Measurements from ENCODE around the gene SLC25A21. TPM values are rescaled to one million over a fixed set of nuclear protein-coding genes. Genes with fewer than 3 reads are reported as not detected.
"Not testable (repeated sequence)": the region's sequence is repeated elsewhere in the genome, so short reads cannot be mapped to it uniquely, and the experiment has no call there.

The SLC25A21 gene
- total and polyA plus RNA-seq, 8 donors: 0.40 to 5.4 (median 1.3) TPM; not detected in 2

DNA sequence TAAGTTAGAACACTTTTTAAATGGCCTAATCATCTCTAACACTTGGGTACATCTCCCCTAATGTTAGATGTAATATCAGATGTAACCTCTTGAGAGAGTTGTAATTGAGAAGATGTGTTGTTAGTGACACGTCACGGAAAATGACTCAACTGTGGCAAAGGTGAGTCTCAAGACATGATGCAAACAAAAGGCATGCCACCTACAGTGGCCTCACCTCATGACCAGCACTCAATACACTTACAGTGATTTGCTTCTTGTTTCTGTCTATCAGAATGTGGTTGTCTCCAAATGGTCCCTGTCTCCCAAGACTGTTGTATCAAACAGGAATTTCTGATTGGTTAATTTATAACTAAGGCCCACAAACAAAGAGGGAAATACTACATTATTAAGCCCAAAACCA lies 91.2 kb downstream of the SLC25A21 start:
- intact Hi-C loops (cut with DNase I; ENCODE audit: low total_unique reads): no loop called here
- no peaks in the 10 kb centered on the region for H3K36me3 ChIP-seq
- TF ChIP-seq POLR2A (IDR thresholded peaks at IDR 0.05): no peak
- TF ChIP-seq POLR2AphosphoS5 (IDR thresholded peaks at IDR 0.05): no peak
- TF ChIP-seq EP300 (IDR thresholded peaks at IDR 0.05): no peak
- TF ChIP-seq, protein P1, sequence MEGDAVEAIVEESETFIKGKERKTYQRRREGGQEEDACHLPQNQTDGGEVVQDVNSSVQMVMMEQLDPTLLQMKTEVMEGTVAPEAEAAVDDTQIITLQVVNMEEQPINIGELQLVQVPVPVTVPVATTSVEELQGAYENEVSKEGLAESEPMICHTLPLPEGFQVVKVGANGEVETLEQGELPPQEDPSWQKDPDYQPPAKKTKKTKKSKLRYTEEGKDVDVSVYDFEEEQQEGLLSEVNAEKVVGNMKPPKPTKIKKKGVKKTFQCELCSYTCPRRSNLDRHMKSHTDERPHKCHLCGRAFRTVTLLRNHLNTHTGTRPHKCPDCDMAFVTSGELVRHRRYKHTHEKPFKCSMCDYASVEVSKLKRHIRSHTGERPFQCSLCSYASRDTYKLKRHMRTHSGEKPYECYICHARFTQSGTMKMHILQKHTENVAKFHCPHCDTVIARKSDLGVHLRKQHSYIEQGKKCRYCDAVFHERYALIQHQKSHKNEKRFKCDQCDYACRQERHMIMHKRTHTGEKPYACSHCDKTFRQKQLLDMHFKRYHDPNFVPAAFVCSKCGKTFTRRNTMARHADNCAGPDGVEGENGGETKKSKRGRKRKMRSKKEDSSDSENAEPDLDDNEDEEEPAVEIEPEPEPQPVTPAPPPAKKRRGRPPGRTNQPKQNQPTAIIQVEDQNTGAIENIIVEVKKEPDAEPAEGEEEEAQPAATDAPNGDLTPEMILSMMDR (IDR thresholded peaks at IDR 0.05): no peak

DNA sequence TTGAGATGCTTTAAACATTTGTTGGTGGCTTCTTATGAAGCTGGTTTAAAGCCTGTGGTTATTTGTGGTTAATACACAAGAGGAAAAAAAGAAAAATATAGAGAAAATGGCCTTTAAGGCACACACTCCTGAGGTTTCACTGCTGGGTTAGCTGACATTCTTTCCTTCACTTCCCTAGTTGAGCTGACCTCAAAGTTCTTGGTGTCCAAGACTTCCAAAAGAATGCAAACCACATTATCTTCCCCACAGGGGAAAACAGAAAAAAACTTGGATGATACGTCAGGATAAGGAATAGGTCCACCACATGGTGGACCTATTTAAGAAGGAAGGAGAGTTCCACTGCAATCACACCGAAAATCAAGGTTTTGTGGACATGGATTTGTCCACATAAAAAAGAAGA lies 94.3 kb downstream of the SLC25A21 start:
- 47 to 80% (median 65%) methylated on average over 2 of the region's 2 CpGs for WGBS, 5 donors
- no peaks in the 10 kb centered on the region for H3K4me1 ChIP-seq
- no peaks in the 10 kb centered on the region for H3K9me3 ChIP-seq
- intact Hi-C loops (cut with DNase I; ENCODE audit: low total_unique reads): no loop called here
- no peak overlapping the region for H3K4me3 ChIP-seq
- no peak for TF ChIP-seq POLR2AphosphoS5 (IDR thresholded peaks at IDR 0.05)
- TF ChIP-seq EP300 (IDR thresholded peaks at IDR 0.05): no peak
- TF ChIP-seq POLR2A (IDR thresholded peaks at IDR 0.05): no peak
- TF ChIP-seq, protein P1 (IDR thresholded peaks at IDR 0.05): no peak
- H3K27ac ChIP-seq: no peak overlapping the region
- no peak for DNase-seq
- H3K27me3 ChIP-seq: no peaks in the 10 kb centered on the region
- H3K36me3 ChIP-seq: no peaks in the 10 kb centered on the region

More for the DNA sequence above, 91.2 kb downstream of the SLC25A21 start:
- Histone ChIP-seq H3K4me3 (no peak overlapping the region), H3K9me3 (no peaks in the 10 kb centered on the region), H3K27ac (no peak overlapping the region), H3K27me3 (no peaks in the 10 kb centered on the region), H3K4me1 (no peaks in the 10 kb centered on the region)
- no peak for DNase-seq
- 85 to 100% (median 94%) methylated on average over 2 of the region's 2 CpGs for WGBS, 5 donors

DNA sequence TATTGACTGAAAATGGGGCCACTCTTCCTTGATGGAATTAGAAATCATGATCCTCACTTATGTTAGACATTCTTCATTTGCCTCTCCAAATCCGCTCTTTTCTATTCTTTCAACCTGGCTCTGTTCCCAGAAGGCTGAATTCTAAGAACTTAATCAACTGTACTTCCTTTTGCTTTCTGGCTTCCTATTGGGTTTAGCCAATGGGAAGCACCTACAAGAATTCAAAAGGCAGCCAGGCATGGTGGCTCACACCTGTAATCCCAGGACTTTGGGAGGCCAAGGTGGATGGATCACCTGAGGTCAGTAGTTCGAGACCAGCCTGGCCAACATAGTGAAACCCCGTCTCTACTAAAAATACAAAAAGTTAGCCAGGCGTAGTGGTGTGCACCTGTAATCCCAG lies 98.1 kb downstream of the SLC25A21 start:
- H3K27me3 ChIP-seq; intact Hi-C loops (cut with DNase I; ENCODE audit: low total_unique reads); H3K36me3 ChIP-seq; H3K9me3 ChIP-seq; DNase-seq; H3K4me3 ChIP-seq; H3K27ac ChIP-seq; H3K4me1 ChIP-seq: not testable (repeated sequence)
- 61 to 68% (median 65%) methylated on average over 4 of the region's 4 CpGs for WGBS, 5 donors

DNA sequence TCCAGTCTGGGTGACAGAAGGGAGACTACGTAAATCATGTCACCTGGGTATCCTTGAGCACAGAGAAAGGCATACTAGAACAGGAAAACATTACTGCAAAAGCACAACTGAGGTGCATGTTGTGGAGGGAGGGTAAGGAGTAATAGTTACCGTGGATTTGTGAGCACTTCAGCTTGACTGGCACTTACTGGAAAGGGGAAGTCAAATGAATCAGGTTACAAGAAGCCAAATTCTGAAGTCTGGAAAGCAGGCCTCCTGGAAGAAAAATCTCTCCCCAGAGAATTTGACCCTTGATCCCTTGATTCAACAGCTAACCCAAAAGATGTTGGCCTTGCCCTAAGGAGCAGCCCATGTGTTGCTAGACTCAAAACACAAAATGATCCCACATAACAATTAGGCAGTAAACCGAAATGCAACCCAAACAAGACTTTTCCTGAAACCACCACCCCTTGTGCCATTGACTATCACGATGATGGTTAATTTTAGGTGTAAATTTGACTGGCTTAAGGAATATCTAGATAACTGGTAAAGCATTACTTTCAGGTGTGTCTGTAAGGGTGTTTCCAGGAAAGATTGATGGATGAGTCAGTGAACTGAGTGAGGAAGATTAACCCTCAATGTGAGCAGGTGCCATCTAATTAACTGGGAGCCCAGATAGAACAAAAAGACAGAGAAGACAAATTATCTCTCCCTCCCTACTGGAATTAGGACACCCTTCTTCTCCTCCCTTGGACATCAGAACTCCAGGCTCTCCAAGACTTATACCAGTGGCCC lies 108.8 kb downstream of the SLC25A21 start:
- Histone ChIP-seq H3K4me3 (no peak overlapping the region), H3K4me1 (no peaks in the 10 kb centered on the region), H3K9me3 (no peaks in the 10 kb centered on the region), H3K36me3 (no peaks in the 10 kb centered on the region), H3K27me3 (no peaks in the 10 kb centered on the region), H3K27ac (no peak overlapping the region)
- TF ChIP-seq, protein P1 (IDR thresholded peaks at IDR 0.05): no peak
- TF ChIP-seq EP300 (IDR thresholded peaks at IDR 0.05) (no peak), POLR2AphosphoS5 (IDR thresholded peaks at IDR 0.05) (no peak)
- DNase-seq: no peak
- intact Hi-C loops (cut with DNase I; ENCODE audit: low total_unique reads): no loop called here
- 70 to 87% (median 85%) methylated on average over 4 of the region's 4 CpGs for WGBS, 5 donors

DNA sequence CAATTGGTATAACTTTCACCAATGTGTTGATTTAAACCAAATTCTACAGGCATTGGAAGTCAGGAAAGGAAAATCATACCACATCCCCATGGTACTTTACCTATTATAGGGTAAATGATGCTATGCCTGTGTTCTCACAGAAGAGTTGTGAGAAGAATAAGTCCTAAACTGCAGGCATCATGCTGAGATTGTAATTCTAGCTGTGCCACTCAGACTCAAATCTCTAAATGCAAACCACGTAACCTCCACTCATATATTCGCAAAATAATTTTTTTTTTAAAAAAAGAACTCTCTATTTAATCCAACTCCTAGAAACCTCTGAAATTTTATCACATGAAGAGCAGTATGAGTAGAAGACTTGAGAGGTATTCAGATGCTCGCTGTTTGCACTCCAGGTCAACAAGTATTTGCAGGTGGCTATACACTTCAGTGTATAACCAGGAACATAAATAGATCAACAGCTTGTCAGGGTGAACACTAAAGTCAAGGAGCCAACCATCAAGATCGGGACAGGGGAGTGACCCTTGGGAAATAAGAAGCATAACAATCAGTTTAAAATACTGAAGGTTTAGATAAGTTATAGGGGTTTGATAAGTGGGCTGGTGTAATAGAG lies 110.1 kb downstream of the SLC25A21 start:
- H3K4me1 ChIP-seq: no peaks in the 10 kb centered on the region
- TF ChIP-seq POLR2AphosphoS5 (IDR thresholded peaks at IDR 0.05): no peak
- TF ChIP-seq, protein P1 (IDR thresholded peaks at IDR 0.05): no peak
- TF ChIP-seq POLR2A (IDR thresholded peaks at IDR 0.05): no peak
- TF ChIP-seq EP300 (IDR thresholded peaks at IDR 0.05): no peak
- no peak for DNase-seq
- WGBS, 5 donors: 83 to 92% (median 85%) methylated on average over 4 of the region's 4 CpGs
- intact Hi-C loops (cut with DNase I; ENCODE audit: low total_unique reads): no loop called here
- H3K27ac ChIP-seq: no peak overlapping the region
- H3K4me3 ChIP-seq: no peak overlapping the region
- H3K27me3 ChIP-seq: no peaks in the 10 kb centered on the region
- no peaks in the 10 kb centered on the region for H3K36me3 ChIP-seq
- no peaks in the 10 kb centered on the region for H3K9me3 ChIP-seq

Data from stomach (tissue), 9 donors.